GM19043 (cell line): ENCODE results near the gene MCHR1.
"Not testable (repeated sequence)": the region's sequence is repeated elsewhere in the genome, so short reads cannot be mapped to it uniquely, and the experiment has no call there.

ENCODE experiments used
- ATAC-seq: cut with Tn5 transposase; IDR thresholded peaks from one replicate; pipeline ENCODE4 v1.9.1; 2021; ENCODE audit warnings: low read depth; ENCODE audit not compliant: unreplicated experiment

MCHR1 gene

GRCh38 chr22:40654522-40655167, 24.6 kb upstream of the MCHR1 start:
- ATAC-seq: no peak

DNA sequence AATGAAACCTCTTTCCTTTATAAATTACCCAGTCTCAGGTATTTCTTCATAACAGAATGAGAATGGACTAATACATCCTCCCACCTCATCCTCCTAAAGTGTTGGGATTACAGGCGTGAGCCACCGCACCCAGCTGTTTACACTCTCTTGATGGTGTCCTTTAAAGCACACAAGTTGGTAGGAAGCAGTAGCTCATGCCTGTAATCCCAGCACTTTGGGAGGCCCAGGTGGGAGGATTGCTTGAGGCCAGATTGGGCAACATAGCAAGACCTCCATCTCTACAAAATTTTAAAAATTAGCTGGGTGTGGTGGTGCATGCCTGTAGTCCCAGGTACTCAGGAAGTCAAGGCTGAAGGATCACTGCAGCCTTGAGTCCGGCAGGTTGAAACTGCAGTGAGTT, 23.3 kb upstream of the MCHR1 start:
- ATAC-seq: not testable (repeated sequence)

- ATAC-seq: not testable (repeated sequence)
These were observed 22.6 kb upstream of the MCHR1 start for GRCh38 chr22:40656651-40657050.

DNA sequence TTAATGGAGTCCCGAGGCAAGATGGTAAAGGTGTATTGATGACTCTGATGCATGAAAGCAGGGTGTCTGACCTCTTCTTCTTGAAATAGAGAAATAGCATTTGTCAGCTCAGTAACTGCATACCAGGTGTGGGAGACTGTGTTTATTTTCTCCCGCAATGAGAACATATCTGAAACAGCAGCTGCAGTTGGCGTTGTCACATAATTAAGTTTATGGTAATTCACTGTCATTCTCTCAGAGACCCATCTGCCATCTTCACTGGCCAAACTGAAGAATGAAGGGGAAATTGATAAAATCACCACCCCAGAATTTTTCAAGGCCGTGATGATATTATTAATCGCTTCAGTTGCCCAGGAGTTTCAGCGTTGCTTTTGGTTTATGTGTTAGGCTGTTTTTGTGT, 20.1 kb upstream of the MCHR1 start:
- no peak for ATAC-seq

GRCh38 chr22:40660730-40661129, 18.6 kb upstream of the MCHR1 start:
- ATAC-seq: no peak

DNA sequence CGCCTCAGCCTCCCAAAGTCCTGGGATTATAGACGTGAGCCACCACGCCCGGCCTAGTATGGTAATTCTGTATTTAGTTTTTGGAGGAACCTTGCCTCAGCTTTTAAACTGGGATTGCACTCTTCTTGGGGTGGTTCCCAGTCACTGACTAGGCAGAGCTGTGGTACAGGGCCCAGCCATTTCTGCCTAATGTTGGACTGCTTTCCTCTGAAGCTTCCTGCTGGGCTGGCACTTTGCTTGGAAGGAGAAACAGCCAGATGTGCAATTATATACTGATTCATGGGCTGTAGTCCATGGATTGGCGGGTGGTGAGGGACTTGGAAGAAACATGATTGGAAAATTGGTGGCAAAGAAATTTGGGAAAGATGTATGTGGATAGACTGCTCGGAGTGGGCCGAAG, 17.6 kb upstream of the MCHR1 start:
- no peak for ATAC-seq

DNA sequence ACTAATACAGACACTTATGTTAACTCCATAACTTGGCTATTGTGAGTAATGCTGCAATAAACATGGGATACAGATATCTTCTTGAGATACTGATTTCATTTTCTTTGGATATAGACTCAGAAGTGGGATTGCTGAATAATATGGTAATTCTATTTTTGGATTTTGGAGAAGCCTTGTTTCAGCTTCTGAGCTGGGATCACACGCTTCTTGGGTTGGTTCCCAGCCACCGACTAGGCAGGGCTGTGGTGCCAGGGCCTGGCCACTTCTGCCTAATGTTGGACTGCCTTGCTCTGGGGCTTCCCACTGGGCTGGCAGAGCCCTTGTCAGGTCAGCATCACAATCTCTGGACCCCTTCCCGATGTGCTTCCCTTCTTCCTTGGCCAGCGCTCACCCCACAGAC, 14.0 kb upstream of the MCHR1 start:
- no peak for ATAC-seq

GRCh38 chr22:40666151-40666848, 13.0 kb upstream of the MCHR1 start:
- no peak for ATAC-seq

DNA sequence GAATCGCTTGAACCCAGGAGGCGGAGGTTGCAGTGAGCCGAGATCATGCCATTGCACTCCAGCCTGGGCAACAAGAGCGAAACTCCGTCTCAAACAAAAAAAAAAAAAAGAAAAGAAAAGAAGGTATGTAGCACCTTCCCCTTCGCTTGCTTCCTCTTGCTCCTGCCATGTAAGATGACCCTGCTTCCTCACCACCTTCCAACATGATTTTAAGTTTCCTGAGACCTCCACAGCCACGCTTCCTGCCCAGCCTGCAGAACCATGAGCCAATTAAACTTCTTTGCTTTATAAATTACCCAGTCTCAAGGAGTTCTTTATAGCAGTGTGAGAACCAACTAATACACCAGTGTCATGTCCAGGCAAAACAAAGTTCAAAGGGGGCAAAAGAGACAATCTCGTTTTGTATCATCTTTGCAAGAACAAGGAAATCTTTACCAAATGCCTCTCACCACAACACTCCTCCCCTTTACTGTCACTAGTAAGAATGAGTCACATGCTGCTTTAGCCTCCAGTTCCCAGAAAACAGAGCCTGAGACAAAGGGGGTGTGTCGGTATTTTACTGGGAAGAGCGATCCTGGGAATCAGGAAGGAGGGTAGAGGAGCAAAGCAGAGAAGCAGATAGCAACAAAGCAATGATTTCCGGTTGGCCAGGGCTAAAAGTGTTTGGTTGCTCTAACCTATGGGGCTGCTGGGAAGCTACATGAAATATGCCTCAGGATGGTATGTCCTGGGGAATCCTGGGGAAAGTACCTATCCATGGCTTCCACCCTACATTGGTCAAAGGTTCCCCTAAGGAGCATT, 10.5 kb upstream of the MCHR1 start:
- no peak for ATAC-seq

GRCh38 chr22:40670058-40670457, 9.2 kb upstream of the MCHR1 start:
- no peak for ATAC-seq

- no peak for ATAC-seq
These were observed 7.9 kb upstream of the MCHR1 start for GRCh38 chr22:40671369-40671768.

- no peak for ATAC-seq
These were observed 7.4 kb upstream of the MCHR1 start for GRCh38 chr22:40671796-40672360.

GRCh38 chr22:40673017-40673416, 6.3 kb upstream of the MCHR1 start:
- ATAC-seq: no peak

GRCh38 chr22:40674274-40674673, 5.0 kb upstream of the MCHR1 start:
- no peak for ATAC-seq

DNA sequence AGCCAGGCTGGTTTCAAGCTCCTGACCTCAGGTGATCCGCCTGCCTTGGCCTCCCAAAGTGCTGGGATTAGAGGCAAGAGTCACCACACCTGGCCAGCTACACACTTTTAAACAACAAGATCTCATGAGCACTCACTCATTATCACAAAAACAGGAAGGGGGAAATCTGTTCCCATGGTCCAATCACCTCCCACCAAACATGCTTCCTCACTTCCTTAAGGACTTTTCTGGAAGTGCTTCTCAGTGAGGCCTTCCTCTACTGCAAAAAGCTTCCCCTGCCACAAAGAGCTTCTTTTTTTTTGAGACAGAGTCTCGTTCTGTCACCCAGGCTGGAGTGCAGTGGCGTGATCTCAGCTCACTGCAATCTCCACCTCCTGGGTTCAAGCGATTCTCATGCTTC, 3.1 kb upstream of the MCHR1 start:
- ATAC-seq: not testable (repeated sequence)

- no peak for ATAC-seq
These were observed 2.6 kb upstream of the MCHR1 start for GRCh38 chr22:40676644-40677043.

DNA sequence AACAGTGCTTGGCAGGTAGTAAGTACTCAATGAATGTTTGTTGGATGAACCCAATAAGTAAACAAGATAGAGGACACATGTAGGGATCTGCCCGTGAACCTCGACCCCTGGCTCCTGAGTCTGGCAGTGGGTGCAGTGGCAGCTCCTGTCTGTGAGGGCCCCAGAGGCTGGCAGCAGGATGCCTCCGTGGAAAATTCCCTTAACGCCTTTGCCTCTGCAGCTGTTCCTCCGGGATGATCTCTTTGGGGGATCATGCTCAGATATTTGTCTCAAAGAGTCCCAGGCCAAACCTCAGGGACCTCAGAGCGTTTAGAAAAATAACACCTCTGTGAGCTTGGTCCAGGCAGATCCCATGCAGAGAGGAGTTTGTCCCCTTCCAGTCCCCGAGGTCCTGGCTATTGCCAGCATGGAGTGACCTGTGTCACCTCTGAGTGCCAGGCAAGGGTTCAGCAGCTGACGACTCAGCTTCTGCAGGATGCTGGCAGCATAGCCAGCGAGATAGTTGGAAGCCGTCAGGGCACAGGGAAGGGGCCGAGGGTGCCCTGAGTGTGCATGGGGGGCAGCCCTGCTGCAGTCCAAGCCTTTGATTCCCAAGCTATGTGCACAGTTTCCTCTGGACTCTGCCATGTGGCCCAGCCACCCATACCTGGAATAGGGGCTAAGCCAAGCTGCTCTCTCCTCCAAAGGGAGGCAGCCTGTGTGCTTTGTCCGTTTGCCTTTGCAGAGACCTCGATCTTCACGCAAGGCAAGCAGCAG, 613 bp upstream of the MCHR1 start:
- ATAC-seq: no peak

- ATAC-seq: no peak
These were observed 907 bp downstream of the MCHR1 start for GRCh38 chr22:40679964-40680818.

DNA sequence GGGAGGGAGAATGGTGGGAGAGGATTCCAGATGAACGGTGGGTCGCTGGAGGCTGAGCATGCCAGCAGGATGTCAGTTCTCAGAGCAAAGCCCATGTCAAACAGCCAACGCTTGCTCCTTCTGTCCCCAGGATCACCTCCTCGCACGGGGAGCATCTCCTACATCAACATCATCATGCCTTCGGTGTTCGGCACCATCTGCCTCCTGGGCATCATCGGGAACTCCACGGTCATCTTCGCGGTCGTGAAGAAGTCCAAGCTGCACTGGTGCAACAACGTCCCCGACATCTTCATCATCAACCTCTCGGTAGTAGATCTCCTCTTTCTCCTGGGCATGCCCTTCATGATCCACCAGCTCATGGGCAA, 1.5 kb downstream of the MCHR1 start:
- no peak for ATAC-seq

DNA sequence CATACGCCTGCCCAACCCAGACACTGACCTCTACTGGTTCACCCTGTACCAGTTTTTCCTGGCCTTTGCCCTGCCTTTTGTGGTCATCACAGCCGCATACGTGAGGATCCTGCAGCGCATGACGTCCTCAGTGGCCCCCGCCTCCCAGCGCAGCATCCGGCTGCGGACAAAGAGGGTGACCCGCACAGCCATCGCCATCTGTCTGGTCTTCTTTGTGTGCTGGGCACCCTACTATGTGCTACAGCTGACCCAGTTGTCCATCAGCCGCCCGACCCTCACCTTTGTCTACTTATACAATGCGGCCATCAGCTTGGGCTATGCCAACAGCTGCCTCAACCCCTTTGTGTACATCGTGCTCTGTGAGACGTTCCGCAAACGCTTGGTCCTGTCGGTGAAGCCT, 2.2 kb downstream of the MCHR1 start:
- no peak for ATAC-seq
